H9 (cell line): Measurements from ENCODE around the gene C17orf75. TPM values are rescaled to one million over a fixed set of nuclear protein-coding genes. Genes with fewer than 3 reads are reported as not detected.
A peak's percentile ranks its signal among the peaks of the same experiment; 100 is the strongest.

ENCODE experiments used
- DNase-seq: peaks from one replicate; pipeline ENCODE4 v3.0.0-alpha.2; 2017
- H2AFZ ChIP-seq: one replicate; pipeline ENCODE4 v1.6.1; 2013; ENCODE audit warnings: mild to moderate bottlenecking, low read length, control low read depth, moderate library complexity
- H2AK5ac ChIP-seq: 2 replicates; pipeline ENCODE4 v1.6.1; 2013; ENCODE audit warnings: low read length, control low read depth, mixed read lengths; ENCODE audit not compliant: insufficient read length
- H2BK120ac ChIP-seq: one replicate; pipeline ENCODE4 v1.6.1; 2013; ENCODE audit warnings: low read depth, mild to moderate bottlenecking, low read length, control low read depth, inconsistent platforms; ENCODE audit not compliant: poor library complexity, severe bottlenecking
- H2BK12ac ChIP-seq: 2 replicates; pipeline ENCODE4 v1.6.1; 2013; ENCODE audit warnings: low read length, control low read depth, mixed read lengths, low read depth; ENCODE audit not compliant: insufficient read length
- H2BK15ac ChIP-seq: 2 replicates; pipeline ENCODE4 v1.6.1; 2013; ENCODE audit warnings: low read depth, low read length, control low read depth
- H2BK20ac ChIP-seq: one replicate; pipeline ENCODE4 v1.6.1; 2013; ENCODE audit warnings: low read depth, mild to moderate bottlenecking, low read length, control low read depth, inconsistent platforms; ENCODE audit not compliant: poor library complexity, severe bottlenecking
- H2BK5ac ChIP-seq: 2 replicates; pipeline ENCODE4 v1.6.1; 2013; ENCODE audit warnings: low read length, control low read depth, mixed read lengths; ENCODE audit not compliant: insufficient read length
- H3K14ac ChIP-seq: 2 replicates; pipeline ENCODE4 v1.6.1; 2013; ENCODE audit warnings: low read length, control low read depth; ENCODE audit not compliant: insufficient read depth
- H3K18ac ChIP-seq: 2 replicates; pipeline ENCODE4 v1.6.1; 2013; ENCODE audit warnings: low read depth, mild to moderate bottlenecking, mixed read lengths, low read length, control low read depth; ENCODE audit not compliant: insufficient read length
- H3K23ac ChIP-seq: 2 replicates; pipeline ENCODE4 v1.6.1; 2013; ENCODE audit warnings: low read length, control low read depth, mixed read lengths, low read depth; ENCODE audit not compliant: insufficient read length
- H3K23me2 ChIP-seq: 2 replicates; pipeline ENCODE4 v1.6.1; 2013; ENCODE audit warnings: low read depth, mild to moderate bottlenecking, mixed read lengths, low read length, control low read depth; ENCODE audit not compliant: insufficient read length, poor library complexity, severe bottlenecking
- H3K27ac ChIP-seq: 2 replicates; pipeline ENCODE4 v1.5.1; 2013; ENCODE audit warnings: low read length, control low read depth, mixed read lengths, low read depth; ENCODE audit not compliant: insufficient read length
- H3K27me3 ChIP-seq: 2 replicates; pipeline ENCODE4 v1.6.1; 2013; ENCODE audit warnings: low read length, control low read depth, inconsistent platforms; ENCODE audit not compliant: insufficient read depth
- H3K4ac ChIP-seq: 2 replicates; pipeline ENCODE4 v1.6.1; 2013; ENCODE audit warnings: low read depth, mild to moderate bottlenecking, control low read depth, inconsistent platforms, low read length, moderate library complexity
- H3K4me1 ChIP-seq: 2 replicates; pipeline ENCODE4 v1.6.1; 2013; ENCODE audit warnings: low read length, control low read depth, inconsistent platforms; ENCODE audit not compliant: insufficient read depth
- H3K4me2 ChIP-seq: 2 replicates; pipeline ENCODE4 v1.6.1; 2013; ENCODE audit warnings: low read length, control low read depth, mixed read lengths; ENCODE audit not compliant: insufficient read length, insufficient read depth
- H3K56ac ChIP-seq: 2 replicates; pipeline ENCODE4 v1.6.1; 2013; ENCODE audit warnings: low read depth, mild to moderate bottlenecking, mixed read lengths, low read length, control low read depth; ENCODE audit not compliant: insufficient read length
- H3K79me1 ChIP-seq: 2 replicates; pipeline ENCODE4 v1.6.1; 2013; ENCODE audit warnings: low read depth, mild to moderate bottlenecking, moderate library complexity, low read length, control low read depth, inconsistent platforms; ENCODE audit not compliant: insufficient read depth, poor library complexity, severe bottlenecking
- H3K79me2 ChIP-seq: 2 replicates; pipeline ENCODE4 v1.6.1; 2013; ENCODE audit warnings: low read length, control low read depth, inconsistent platforms; ENCODE audit not compliant: insufficient read depth
- H3K9ac ChIP-seq: 2 replicates; pipeline ENCODE4 v1.6.1; 2013; ENCODE audit warnings: low read length, control low read depth, mixed read lengths; ENCODE audit not compliant: insufficient read length; ENCODE audit errors: extremely low read depth
- H3K9me3 ChIP-seq: one replicate; pipeline ENCODE4 v1.6.1; 2013; ENCODE audit warnings: low read depth, low read length, inconsistent platforms; ENCODE audit not compliant: control insufficient read depth
- H3T11ph ChIP-seq: one replicate; pipeline ENCODE4 v1.6.1; 2013; ENCODE audit warnings: mild to moderate bottlenecking, low read length, control low read depth, inconsistent platforms
- H4K20me1 ChIP-seq: one replicate; pipeline ENCODE4 v1.6.1; 2013; ENCODE audit not compliant: control insufficient read depth, insufficient read length, insufficient read depth
- H4K5ac ChIP-seq: 2 replicates; pipeline ENCODE4 v1.6.1; 2013; ENCODE audit warnings: low read depth, mild to moderate bottlenecking, mixed read lengths, low read length, control low read depth; ENCODE audit not compliant: insufficient read length
- H4K8ac ChIP-seq: replicated peaks from 2 replicates; pipeline ENCODE4 v1.6.1; 2013; ENCODE audit warnings: low read length, control low read depth, mixed read lengths, low read depth; ENCODE audit not compliant: insufficient read length
- H4K91ac ChIP-seq: 2 replicates; pipeline ENCODE4 v1.6.1; 2013; ENCODE audit warnings: low read depth, mild to moderate bottlenecking, moderate library complexity, mixed read lengths, low read length, control low read depth; ENCODE audit not compliant: insufficient read length
- H3K27ac Mint-ChIP-seq, 3 experiments: 2 replicates in 2 of 3; 3 replicates in 1 of 3; pipeline ENCODE4 v1.8.0; 2020 to 2021; ENCODE audit warnings: mixed read lengths in 3 of 3, mild to moderate bottlenecking in 1 of 3, moderate library complexity in 1 of 3
- H3K27me3 Mint-ChIP-seq: 2 replicates; pipeline ENCODE4 v1.8.0; 2021; ENCODE audit warnings: low read depth, mild to moderate bottlenecking, moderate library complexity, mixed read lengths
- H3K36me3 Mint-ChIP-seq, 3 experiments: 2 replicates in 2 of 3; 3 replicates in 1 of 3; pipeline ENCODE4 v1.8.0; 2020 to 2021; ENCODE audit warnings: low read depth in 3 of 3, mixed read lengths in 3 of 3; ENCODE audit not compliant: insufficient read depth in 1 of 3
- H3K4me1 Mint-ChIP-seq, 2 experiments: 2 replicates each; pipeline ENCODE4 v1.8.0; 2020; ENCODE audit warnings: mixed read lengths in 2 of 2
- H3K4me3 Mint-ChIP-seq, 2 experiments: 2 replicates in 1 of 2; 3 replicates in 1 of 2; pipeline ENCODE4 v1.8.0; 2020 to 2021; ENCODE audit warnings: mild to moderate bottlenecking in 2 of 2, mixed read lengths in 2 of 2, moderate library complexity in 1 of 2
- H3K9me3 Mint-ChIP-seq, 2 experiments: 2 replicates in 1 of 2; 3 replicates in 1 of 2; pipeline ENCODE4 v1.8.0; 2020; ENCODE audit warnings: mild to moderate bottlenecking in 2 of 2, mixed read lengths in 2 of 2, moderate library complexity in 1 of 2
- WGBS: extraction: QIAGEN DNeasy Blood & Tissue Kit; methylation state at CpG from one replicate; pipeline ENCODE4 v1.1.7; 2013; ENCODE audit warnings: missing lambda C conversion rate, low lambda C conversion rate, mixed read lengths; ENCODE audit not compliant: insufficient read length; ENCODE audit errors: extremely low coverage; 5-methylcytosine and 5-hydroxymethylcytosine counted together
- total RNA-seq: library from RNA; stranded (reverse); gene quantifications from 2 replicates; pipeline ENCODE4 v1.2.1, GENCODE V29; 2021
- TF ChIP-seq, protein P1 (sequence below): fragments of 200-600 bp; sonication (generic); conservative IDR thresholded peaks from 3 replicates; pipeline ENCODE4 v1.8.0; 2021; ENCODE audit warnings: antibody characterized with exemption, mild to moderate bottlenecking

Gene C17orf75
- total RNA-seq, 1 experiment from 2014 or later: 40.4 TPM

DNA sequence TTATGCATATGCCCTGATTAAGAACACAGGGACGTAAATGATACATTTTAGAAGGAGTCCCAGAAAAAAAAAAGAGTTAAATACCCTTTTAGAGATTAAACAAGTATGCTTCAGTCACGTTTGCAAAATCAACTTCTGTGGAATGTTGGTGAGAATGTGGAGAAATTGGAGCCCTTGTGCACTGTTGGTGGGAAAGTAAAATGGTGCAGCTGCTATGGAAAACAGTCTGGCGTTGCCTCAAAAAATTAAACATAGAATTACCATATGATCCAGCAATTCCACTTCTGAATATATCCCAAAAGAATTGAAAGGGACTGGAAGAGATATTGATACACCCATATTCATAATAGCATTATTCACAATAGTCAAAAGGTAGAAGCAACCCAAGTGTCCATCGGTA is 49.9 kb downstream of the C17orf75 start:
- TF ChIP-seq, protein P1, sequence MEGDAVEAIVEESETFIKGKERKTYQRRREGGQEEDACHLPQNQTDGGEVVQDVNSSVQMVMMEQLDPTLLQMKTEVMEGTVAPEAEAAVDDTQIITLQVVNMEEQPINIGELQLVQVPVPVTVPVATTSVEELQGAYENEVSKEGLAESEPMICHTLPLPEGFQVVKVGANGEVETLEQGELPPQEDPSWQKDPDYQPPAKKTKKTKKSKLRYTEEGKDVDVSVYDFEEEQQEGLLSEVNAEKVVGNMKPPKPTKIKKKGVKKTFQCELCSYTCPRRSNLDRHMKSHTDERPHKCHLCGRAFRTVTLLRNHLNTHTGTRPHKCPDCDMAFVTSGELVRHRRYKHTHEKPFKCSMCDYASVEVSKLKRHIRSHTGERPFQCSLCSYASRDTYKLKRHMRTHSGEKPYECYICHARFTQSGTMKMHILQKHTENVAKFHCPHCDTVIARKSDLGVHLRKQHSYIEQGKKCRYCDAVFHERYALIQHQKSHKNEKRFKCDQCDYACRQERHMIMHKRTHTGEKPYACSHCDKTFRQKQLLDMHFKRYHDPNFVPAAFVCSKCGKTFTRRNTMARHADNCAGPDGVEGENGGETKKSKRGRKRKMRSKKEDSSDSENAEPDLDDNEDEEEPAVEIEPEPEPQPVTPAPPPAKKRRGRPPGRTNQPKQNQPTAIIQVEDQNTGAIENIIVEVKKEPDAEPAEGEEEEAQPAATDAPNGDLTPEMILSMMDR: no peak
- no peaks in the 10 kb centered on the region for H3K27me3 ChIP-seq
- Mint-ChIP-seq H3K9me3 (no peaks in the 10 kb centered on the region), H3K36me3 (peaks cover 0 to 8% (median 0%) of the 10 kb centered on the region in 3 experiments; a peak in 1 of 7 replicates), H3K4me3 (no peak overlapping the region), H3K27ac (peak overlapping the region in 2 of 3 experiments; percentile 34 to 62; a peak in 2 of 7 replicates), H3K27me3 (no peaks in the 10 kb centered on the region; the same call in 1 of the 2 replicates), H3K4me1 (peaks cover 50 to 65% of the 10 kb centered on the region in 2 experiments)
- no peak overlapping the region for H2BK15ac ChIP-seq
- H3K56ac ChIP-seq: no peak overlapping the region
- no CpG with 5 or more reads among the region's 4 CpGs for WGBS
- H3K23ac ChIP-seq: no peak overlapping the region
- no peaks in the 10 kb centered on the region for H3K79me1 ChIP-seq
- H3K18ac ChIP-seq: no peak overlapping the region
- H2AFZ ChIP-seq: no peak overlapping the region
- no peak overlapping the region for H2BK12ac ChIP-seq
- H2BK120ac ChIP-seq: no peak overlapping the region
- H3K4me1 ChIP-seq: peaks cover 11% of the 10 kb centered on the region; the same call in 1 of the 2 replicates
- no peaks in the 10 kb centered on the region for H4K20me1 ChIP-seq
- no peak overlapping the region for H3K4me2 ChIP-seq
- H4K8ac ChIP-seq: no peak overlapping the region
- no peak for DNase-seq
- no peak overlapping the region for H2BK20ac ChIP-seq
- no peaks in the 10 kb centered on the region for H3K79me2 ChIP-seq
- H3K14ac ChIP-seq: no peak overlapping the region
- H2AK5ac ChIP-seq: no peak overlapping the region
- no peak overlapping the region for H3T11ph ChIP-seq
- no peak overlapping the region for H2BK5ac ChIP-seq
- H3K23me2 ChIP-seq: no peaks in the 10 kb centered on the region
- no peaks in the 10 kb centered on the region for H3K9me3 ChIP-seq
- H4K5ac ChIP-seq: no peak overlapping the region
- no peak overlapping the region for H3K9ac ChIP-seq
- H4K91ac ChIP-seq: no peak overlapping the region
- no peak overlapping the region for H3K4ac ChIP-seq
- H3K27ac ChIP-seq: no peak overlapping the region
